GM12872 (cell line): ENCODE results near the gene ATP8A2.

Source experiments
- TF ChIP-seq, protein P1 (sequence below): IDR thresholded peaks from 3 replicates; pipeline ENCODE4 v1.5.1; 2011; ENCODE audit warnings: low read depth, mild to moderate bottlenecking, low read length, moderate library complexity; ENCODE audit not compliant: insufficient read depth

Gene ATP8A2

DNA sequence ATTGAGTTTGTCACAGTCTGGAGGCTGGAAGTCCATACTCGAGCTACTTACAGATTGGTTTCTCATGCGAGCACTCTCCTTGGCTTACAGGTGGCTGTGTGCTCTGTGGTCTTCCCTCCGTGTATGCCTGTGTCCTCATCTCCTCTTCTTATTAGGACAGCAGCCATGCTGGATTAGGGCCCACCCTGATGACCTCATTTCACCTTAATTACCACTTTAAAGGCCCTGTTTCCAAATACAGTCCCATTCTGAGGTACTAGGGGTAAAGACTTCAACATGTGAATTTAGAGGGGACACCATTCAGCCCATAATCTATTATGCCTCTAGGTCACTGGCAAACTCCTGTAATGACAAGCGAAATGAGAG, 639.4 kb downstream of the ATP8A2 start:
- TF ChIP-seq, protein P1, sequence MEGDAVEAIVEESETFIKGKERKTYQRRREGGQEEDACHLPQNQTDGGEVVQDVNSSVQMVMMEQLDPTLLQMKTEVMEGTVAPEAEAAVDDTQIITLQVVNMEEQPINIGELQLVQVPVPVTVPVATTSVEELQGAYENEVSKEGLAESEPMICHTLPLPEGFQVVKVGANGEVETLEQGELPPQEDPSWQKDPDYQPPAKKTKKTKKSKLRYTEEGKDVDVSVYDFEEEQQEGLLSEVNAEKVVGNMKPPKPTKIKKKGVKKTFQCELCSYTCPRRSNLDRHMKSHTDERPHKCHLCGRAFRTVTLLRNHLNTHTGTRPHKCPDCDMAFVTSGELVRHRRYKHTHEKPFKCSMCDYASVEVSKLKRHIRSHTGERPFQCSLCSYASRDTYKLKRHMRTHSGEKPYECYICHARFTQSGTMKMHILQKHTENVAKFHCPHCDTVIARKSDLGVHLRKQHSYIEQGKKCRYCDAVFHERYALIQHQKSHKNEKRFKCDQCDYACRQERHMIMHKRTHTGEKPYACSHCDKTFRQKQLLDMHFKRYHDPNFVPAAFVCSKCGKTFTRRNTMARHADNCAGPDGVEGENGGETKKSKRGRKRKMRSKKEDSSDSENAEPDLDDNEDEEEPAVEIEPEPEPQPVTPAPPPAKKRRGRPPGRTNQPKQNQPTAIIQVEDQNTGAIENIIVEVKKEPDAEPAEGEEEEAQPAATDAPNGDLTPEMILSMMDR, result no peak

- TF ChIP-seq, protein P1, result no peak
Observed at GRCh38 chr13:26011996-26012821, 640.4 kb downstream of the ATP8A2 start.

- TF ChIP-seq, protein P1, result no peak
Observed at GRCh38 chr13:26012995-26013394, 641.2 kb downstream of the ATP8A2 start.

GRCh38 chr13:26015271-26016125, 643.7 kb downstream of the ATP8A2 start:
- TF ChIP-seq, protein P1, result no peak

- TF ChIP-seq, protein P1, result no peak
Observed at GRCh38 chr13:26016189-26016588, 644.4 kb downstream of the ATP8A2 start.

DNA sequence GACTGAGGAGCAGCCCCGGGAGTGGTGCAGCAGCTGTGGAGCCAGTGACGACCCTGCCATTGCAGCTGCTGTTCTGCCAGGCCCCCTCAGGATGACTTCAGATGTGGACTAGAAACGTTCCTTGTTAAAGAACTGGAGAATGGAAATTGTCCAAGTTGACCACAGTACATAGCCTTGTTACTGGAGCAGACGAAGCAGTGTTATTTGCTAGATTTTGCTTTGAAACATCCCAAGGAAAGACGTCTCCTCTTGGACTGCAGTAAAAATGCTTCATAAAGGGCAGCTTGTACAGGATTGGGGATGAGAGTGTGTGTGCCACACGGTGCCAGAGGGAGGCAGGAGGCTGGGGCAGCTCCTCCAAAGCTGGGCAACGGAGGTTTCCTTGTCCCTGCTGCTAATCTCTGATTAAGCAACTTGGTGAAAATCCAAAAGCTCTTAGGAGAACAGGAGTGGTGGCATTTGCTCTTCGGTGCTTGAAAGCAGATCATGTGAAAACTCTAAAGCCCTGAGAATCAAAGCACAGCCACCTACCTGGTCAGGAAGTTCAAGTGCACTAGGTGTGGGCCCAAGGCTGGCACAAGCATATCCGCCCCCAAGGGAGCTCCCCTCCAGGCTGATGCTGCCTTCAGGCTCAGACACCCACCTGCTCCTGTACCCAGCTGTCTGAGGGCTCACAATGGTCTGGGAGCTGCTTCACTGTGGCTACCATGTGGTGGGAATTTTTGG, 645.6 kb downstream of the ATP8A2 start:
- TF ChIP-seq, protein P1, result no peak

DNA sequence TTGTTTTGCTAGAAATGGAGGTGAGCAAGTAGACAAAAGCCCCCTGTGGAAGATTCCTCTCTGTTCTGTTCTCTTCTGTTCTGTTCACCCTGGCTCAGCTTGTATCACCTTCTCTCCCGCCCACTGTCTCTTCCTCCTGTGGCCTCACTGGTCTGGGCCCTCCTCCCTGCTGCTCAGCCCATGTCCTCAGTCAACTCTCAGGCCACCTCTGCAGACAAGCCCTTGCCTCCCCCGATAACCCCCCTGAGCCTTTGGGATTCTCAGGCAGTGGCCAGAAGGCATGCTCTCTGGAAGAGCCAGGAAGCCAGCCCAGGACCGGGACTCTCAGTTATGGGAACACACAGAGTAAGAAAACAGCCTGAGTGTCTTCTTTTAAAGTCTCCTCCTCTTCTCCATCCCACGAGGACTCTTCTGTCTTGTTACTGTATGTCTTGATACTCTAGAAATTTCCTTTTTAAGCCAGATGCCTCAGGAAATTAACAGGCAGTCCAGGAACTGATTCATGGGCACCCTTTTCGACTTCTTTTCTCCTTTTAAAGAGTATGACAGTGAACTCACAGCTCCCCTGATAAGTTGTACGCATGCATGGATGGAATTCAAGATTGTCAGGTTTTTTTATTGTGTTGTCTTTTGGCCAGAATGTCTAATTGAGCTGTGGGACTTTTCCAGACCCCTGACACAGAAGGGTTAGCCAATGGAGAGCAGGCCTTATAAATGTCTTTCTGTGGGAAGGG, 646.3 kb downstream of the ATP8A2 start:
- TF ChIP-seq, protein P1, result no peak
